Osteoblast (primary cell): ENCODE results near the gene RHEX. TPM values are rescaled to one million over a fixed set of nuclear protein-coding genes. Genes with fewer than 3 reads are reported as not detected.
"Not testable (repeated sequence)": the region's sequence is repeated elsewhere in the genome, so short reads cannot be mapped to it uniquely, and the experiment has no call there.

Source experiments
- DNase-seq: peaks from one replicate; pipeline ENCODE4 v3.0.0; 2011; ENCODE audit warnings: low spot score, mixed read lengths; ENCODE audit not compliant: insufficient read length; ENCODE audit errors: missing footprints
- H2AFZ ChIP-seq: 2 replicates; pipeline ENCODE4 v1.6.0; 2011; ENCODE audit warnings: mild to moderate bottlenecking, low read length
- H3K27ac ChIP-seq: 2 replicates; pipeline ENCODE4 v1.5.1; 2011; ENCODE audit warnings: mild to moderate bottlenecking, low read depth, low read length, moderate library complexity
- H3K27me3 ChIP-seq: 2 replicates; pipeline ENCODE4 v1.6.0; 2012; ENCODE audit warnings: mild to moderate bottlenecking, control low read depth, inconsistent platforms, low read length, moderate library complexity; ENCODE audit not compliant: insufficient read depth
- H3K36me3 ChIP-seq: 2 replicates; pipeline ENCODE4 v1.5.1; 2011; ENCODE audit warnings: mild to moderate bottlenecking, low read length, control low read depth, moderate library complexity; ENCODE audit not compliant: insufficient read depth
- H3K4me1 ChIP-seq: 2 replicates; pipeline ENCODE4 v1.5.1; 2011; ENCODE audit warnings: mild to moderate bottlenecking, low read length, control low read depth, moderate library complexity; ENCODE audit not compliant: insufficient read depth
- H3K4me2 ChIP-seq: 2 replicates; pipeline ENCODE4 v1.6.0; 2011; ENCODE audit warnings: mild to moderate bottlenecking, low read length; ENCODE audit not compliant: insufficient read depth
- H3K4me3 ChIP-seq: fragments of 200-600 bp; sonication (generic); 3 replicates; pipeline ENCODE4 v1.5.1; 2012; ENCODE audit warnings: mild to moderate bottlenecking, low read length, inconsistent platforms; ENCODE audit not compliant: insufficient read depth
- H3K79me2 ChIP-seq: 2 replicates; pipeline ENCODE4 v1.6.0; 2012; ENCODE audit warnings: mild to moderate bottlenecking, low read length, control low read depth, inconsistent platforms; ENCODE audit not compliant: insufficient read depth
- H3K9me3 ChIP-seq: 2 replicates; pipeline ENCODE4 v1.5.1; 2011; ENCODE audit warnings: low read depth, low read length, control low read depth
- H4K20me1 ChIP-seq: 2 replicates; pipeline ENCODE4 v1.6.0; 2012; ENCODE audit warnings: mild to moderate bottlenecking, low read length, control low read depth; ENCODE audit not compliant: insufficient read depth
- total RNA-seq: library from RNA; depleted of rRNA; stranded (reverse); fragments of >200 nt; gene quantifications from 2 replicates; pipeline ENCODE4 v1.2.3, GENCODE V29; 2012
- TF ChIP-seq, protein P1 (sequence below): IDR thresholded peaks from 2 replicates; pipeline ENCODE4 v1.5.1; 2011; ENCODE audit warnings: mild to moderate bottlenecking, low read depth, low read length, moderate library complexity; ENCODE audit errors: extremely low read depth

RHEX gene, protein sequence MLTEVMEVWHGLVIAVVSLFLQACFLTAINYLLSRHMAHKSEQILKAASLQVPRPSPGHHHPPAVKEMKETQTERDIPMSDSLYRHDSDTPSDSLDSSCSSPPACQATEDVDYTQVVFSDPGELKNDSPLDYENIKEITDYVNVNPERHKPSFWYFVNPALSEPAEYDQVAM
- total RNA-seq, result not detected in 2 replicates

DNA sequence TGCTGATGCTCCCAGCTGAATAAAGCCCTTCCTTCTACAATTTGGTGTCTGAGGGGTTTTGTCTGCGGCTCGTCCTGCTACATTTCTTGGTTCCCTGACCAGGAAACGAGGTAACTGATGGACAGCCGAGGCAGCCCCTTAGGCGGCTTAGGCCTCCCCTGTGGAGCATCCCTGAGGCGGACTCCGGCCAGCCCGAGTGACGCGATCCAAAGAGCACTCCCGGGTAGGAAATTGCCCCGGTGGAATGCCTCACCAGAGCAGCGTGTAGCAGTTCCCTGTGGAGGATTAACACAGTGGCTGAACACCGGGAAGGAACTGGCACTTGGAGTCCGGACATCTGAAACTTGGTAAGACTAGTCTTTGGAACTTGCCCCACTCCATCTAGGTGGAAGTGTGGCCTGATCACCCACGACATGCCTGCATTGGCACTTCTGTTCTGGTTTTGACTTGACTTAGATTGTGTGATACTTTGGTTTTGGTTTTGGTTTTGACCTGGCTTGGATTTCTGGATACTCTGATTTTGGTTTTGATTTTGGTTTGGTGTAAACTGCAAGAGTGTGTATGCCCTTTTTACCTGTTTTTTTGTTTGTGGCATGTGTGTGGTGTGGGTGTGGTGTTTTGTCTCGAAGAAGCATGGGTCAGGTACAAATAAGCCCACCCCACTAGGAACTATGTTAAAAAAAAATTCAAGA lies at the start of gene RHEX:
Gene RHEX (plus strand): TSS at position 255 of the 692 bp plus-strand sequence. CDS start 44,656 bp downstream, outside the sequence.
- not testable (repeated sequence) for H4K20me1 ChIP-seq, H3K27ac ChIP-seq, H3K4me3 ChIP-seq, H3K4me2 ChIP-seq, DNase-seq, H3K79me2 ChIP-seq, H3K9me3 ChIP-seq, H3K36me3 ChIP-seq, H3K4me1 ChIP-seq
- peak within 1 kb of the TSS; percentile 49 for H2AFZ ChIP-seq
- peaks cover 10% of the 10 kb centered on the region for H3K27me3 ChIP-seq

DNA sequence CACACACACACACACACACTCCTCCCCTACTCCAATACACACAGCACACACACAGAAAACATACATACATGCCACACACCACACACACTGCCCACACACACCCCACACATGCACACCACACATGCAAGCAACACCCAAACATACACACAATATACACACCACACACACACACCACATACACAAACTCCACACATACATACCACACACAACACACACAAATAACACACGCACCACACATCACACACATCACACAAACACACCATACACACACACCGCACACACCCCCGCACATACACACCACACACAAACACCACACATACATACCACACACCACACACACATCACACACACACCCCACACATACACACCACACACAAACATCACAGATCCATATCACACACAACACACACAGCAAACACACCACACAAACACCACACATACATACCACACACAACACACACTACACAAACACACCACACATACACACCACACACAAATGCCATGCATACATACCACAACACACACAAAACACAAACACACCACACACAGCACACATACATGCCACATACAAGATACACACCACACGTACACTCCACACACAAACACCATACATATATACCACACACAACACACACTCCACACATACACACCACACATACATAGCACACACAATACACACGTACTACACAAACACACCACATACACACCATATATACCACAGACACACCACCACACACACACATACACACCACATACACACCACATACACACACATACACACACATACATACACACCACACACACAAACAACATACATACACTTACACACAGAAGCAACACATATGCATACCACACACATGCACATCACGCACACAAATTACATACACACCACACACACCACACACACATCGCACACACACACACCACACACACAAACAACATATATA lies 48.8 kb upstream of the RHEX start:
- H3K27me3 ChIP-seq, result no peaks in the 10 kb centered on the region
- H2AFZ ChIP-seq, result peak overlapping the region; percentile 98
- peak overlapping the region; percentile 98 for H3K27ac ChIP-seq
- H3K36me3 ChIP-seq, result no peaks in the 10 kb centered on the region
- H3K79me2 ChIP-seq, result peaks cover 12% of the 10 kb centered on the region
- peaks cover 35% of the 10 kb centered on the region for H3K4me1 ChIP-seq
- DNase-seq, result no peak
- H3K4me2 ChIP-seq, result peak overlapping the region; percentile 90
- no peaks in the 10 kb centered on the region for H4K20me1 ChIP-seq
- TF ChIP-seq, protein P1, sequence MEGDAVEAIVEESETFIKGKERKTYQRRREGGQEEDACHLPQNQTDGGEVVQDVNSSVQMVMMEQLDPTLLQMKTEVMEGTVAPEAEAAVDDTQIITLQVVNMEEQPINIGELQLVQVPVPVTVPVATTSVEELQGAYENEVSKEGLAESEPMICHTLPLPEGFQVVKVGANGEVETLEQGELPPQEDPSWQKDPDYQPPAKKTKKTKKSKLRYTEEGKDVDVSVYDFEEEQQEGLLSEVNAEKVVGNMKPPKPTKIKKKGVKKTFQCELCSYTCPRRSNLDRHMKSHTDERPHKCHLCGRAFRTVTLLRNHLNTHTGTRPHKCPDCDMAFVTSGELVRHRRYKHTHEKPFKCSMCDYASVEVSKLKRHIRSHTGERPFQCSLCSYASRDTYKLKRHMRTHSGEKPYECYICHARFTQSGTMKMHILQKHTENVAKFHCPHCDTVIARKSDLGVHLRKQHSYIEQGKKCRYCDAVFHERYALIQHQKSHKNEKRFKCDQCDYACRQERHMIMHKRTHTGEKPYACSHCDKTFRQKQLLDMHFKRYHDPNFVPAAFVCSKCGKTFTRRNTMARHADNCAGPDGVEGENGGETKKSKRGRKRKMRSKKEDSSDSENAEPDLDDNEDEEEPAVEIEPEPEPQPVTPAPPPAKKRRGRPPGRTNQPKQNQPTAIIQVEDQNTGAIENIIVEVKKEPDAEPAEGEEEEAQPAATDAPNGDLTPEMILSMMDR, result no peak
- no peaks in the 10 kb centered on the region for H3K9me3 ChIP-seq
- peak overlapping the region; percentile 74 for H3K4me3 ChIP-seq

DNA sequence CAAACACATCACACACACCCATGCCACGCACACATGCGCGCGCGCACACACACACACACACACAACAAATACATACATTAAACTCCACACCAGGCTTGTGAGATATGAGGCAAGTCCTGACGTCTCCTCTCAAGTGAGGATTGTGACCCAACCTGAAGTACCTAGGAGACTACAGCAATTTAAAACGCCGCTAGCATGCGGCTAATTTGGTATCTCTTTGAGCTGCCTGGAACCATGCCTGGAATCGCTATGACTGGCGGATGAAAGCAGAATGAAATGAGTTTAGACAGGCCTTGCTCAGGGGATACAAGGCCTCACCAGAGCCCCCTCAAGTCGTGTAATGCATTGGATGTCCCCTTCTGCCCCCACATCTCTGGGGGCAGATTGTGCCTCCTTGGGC lies 48.1 kb upstream of the RHEX start:
- Histone ChIP-seq H4K20me1 (no peaks in the 10 kb centered on the region), H3K79me2 (peaks cover 7% of the 10 kb centered on the region), H2AFZ (no peak overlapping the region), H3K27ac (no peak overlapping the region), H3K36me3 (no peaks in the 10 kb centered on the region), H3K4me1 (peaks cover 35% of the 10 kb centered on the region), H3K4me2 (no peak overlapping the region), H3K4me3 (no peak overlapping the region), H3K27me3 (no peaks in the 10 kb centered on the region), H3K9me3 (no peaks in the 10 kb centered on the region)
- TF ChIP-seq, protein P1, result no peak
- no peak for DNase-seq

DNA sequence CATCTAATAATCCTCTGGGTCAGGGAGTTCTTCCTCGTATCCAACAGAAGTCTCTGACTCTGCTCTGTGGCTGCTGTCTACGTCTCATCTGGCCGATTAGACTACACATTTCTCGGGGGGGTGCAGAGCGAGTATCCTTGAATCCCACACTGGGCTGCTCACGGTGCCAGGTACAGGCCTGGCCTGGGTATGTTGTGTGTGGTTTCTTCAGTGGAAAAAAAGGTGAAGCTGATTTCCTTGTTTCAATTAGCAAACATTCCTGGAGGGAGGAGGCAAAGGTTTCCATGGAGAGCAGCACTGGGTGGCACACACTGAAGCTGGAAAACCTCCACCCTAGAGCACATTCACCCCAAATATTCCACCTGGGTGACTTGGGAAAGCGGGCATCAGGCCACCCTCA lies 47.7 kb upstream of the RHEX start:
- Histone ChIP-seq H3K4me1 (peaks cover 34% of the 10 kb centered on the region), H3K27ac (no peak overlapping the region), H4K20me1 (no peaks in the 10 kb centered on the region), H3K9me3 (no peaks in the 10 kb centered on the region), H3K27me3 (no peaks in the 10 kb centered on the region), H3K36me3 (no peaks in the 10 kb centered on the region), H3K79me2 (peaks cover 5% of the 10 kb centered on the region), H3K4me2 (no peak overlapping the region), H3K4me3 (no peak overlapping the region), H2AFZ (no peak overlapping the region)
- no peak for DNase-seq
- TF ChIP-seq, protein P1, result no peak
